Activated T-helper 1 cell treated with Interleukin-2 at 50 U/mL for 16 hours (primary cell): ENCODE results near the gene HRH2.
"Not testable (repeated sequence)": the region's sequence is repeated elsewhere in the genome, so short reads cannot be mapped to it uniquely, and the experiment has no call there.

Experiments used
- DNase-seq: peaks from one replicate; pipeline ENCODE4 v3.0.0-alpha.2; 2020; ENCODE audit warnings: low read depth

The HRH2 gene

GRCh38 chr5:175649967-175650366, 7.9 kb upstream of the HRH2 start:
- no peak for DNase-seq

GRCh38 chr5:175650430-175651205, 7.3 kb upstream of the HRH2 start:
- not testable (repeated sequence) for DNase-seq

- DNase-seq = peak; percentile 54
These were observed 4.9 kb upstream of the HRH2 start for GRCh38 chr5:175652741-175653663.

GRCh38 chr5:175653763-175654162, 4.1 kb upstream of the HRH2 start:
- DNase-seq = no peak

- DNase-seq = no peak
These were observed 3.5 kb upstream of the HRH2 start for GRCh38 chr5:175654339-175654738.

GRCh38 chr5:175654807-175655206, 3.1 kb upstream of the HRH2 start:
- no peak for DNase-seq

- no peak for DNase-seq
These were observed 2.5 kb upstream of the HRH2 start for GRCh38 chr5:175655411-175655810.

- no peak for DNase-seq
These were observed 905 bp upstream of the HRH2 start for GRCh38 chr5:175656966-175657365.

- no peak for DNase-seq
These were observed 651 bp downstream of the HRH2 start for GRCh38 chr5:175658299-175659145.

GRCh38 chr5:175659546-175660253, 1.8 kb downstream of the HRH2 start:
- no peak for DNase-seq

- DNase-seq = no peak
These were observed 5.6 kb downstream of the HRH2 start for GRCh38 chr5:175663186-175664184.

- no peak for DNase-seq
These were observed 6.9 kb downstream of the HRH2 start for GRCh38 chr5:175664723-175665122.

- DNase-seq = no peak
These were observed 8.3 kb downstream of the HRH2 start for GRCh38 chr5:175666216-175666615.

- no peak for DNase-seq
These were observed 10.1 kb downstream of the HRH2 start for GRCh38 chr5:175668006-175668405.

- DNase-seq = no peak
These were observed 12.5 kb downstream of the HRH2 start for GRCh38 chr5:175670372-175670771.

- no peak for DNase-seq
These were observed 13.1 kb downstream of the HRH2 start for GRCh38 chr5:175671013-175671412.

- DNase-seq = no peak
These were observed 15.2 kb downstream of the HRH2 start for GRCh38 chr5:175672976-175673648.

- no peak for DNase-seq
These were observed 17.0 kb downstream of the HRH2 start for GRCh38 chr5:175674731-175675346.

- DNase-seq = no peak
These were observed 18.0 kb downstream of the HRH2 start for GRCh38 chr5:175675873-175676272.
